ENCODE measurements around the gene TRPT1. TPM values are rescaled to one million over a fixed set of nuclear protein-coding genes. Genes with fewer than 3 reads are reported as not detected.
"Not testable (repeated sequence)": the region's sequence is repeated elsewhere in the genome, so short reads cannot be mapped to it uniquely, and the experiment has no call there.

Gene TRPT1
- polyA plus RNA-seq, 4 donors: 41.9 to 52.0 (median 44.9) TPM

DNA sequence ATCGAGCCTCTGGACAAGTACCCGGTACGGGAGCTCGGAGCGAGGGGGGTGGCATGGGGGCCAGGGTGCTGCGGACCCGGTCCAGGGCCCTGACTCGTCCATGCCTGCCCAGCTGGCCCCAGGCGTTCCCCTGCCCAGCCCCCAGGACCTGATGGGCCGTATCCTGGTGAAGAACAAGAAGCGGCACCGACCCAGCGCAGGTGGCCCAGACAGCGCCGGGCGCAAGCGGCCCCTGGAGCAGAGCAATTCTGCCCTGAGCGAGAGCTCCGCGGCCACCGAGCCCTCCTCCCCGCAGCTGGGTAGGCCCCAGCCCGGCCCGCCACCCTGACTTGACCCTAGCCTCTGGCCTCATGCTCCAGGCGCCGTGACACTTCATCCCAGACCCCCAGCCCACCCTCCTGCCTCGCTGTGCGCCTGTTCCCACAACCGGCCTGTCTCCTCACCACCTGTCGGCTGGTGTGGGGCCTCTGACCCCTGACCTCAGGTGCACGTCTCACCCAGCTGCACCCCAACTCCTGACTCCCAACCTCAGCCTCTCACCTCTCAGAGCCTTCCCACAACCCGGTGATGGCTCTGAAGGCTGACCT lies 33.1 kb upstream of the TRPT1 start:
- DNase-seq (ENCODE audit: low read depth in 4 of 4, low spot score in 3 of 4): no peak

DNA sequence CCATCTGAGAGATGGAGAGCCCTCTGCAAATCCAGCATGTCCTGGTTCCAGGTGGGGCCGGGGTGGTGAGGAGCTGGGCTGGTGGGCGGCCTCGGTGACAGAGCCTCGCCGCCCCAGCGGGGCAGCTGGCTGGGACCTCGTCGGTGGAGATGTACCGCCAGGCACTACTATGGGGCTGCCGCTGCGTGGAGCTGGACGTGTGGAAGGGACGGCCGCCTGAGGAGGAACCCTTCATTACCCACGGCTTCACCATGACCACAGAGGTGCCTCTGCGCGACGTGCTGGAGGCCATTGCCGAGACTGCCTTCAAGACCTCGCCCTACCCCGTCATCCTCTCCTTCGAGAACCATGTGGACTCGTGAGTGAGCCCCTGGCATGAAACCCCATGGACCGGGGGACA lies 32.4 kb upstream of the TRPT1 start:
- no peak for DNase-seq (ENCODE audit: low read depth in 4 of 4, low spot score in 3 of 4)

DNA sequence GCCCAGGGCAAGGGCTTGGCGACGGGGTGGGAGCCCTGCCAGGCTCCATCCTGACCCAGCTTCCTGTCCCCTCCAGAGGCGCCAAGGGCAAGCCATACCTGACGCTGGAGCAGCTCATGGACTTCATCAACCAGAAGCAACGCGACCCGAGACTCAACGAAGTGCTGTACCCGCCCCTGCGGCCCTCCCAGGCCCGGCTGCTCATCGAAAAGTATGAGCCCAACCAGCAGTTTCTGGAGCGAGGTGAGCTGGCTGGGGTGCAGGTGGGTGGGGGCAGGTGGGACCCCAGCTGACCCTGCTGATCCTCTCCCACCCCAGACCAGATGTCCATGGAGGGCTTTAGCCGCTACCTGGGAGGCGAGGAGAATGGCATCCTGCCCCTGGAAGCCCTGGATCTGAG lies 30.3 kb upstream of the TRPT1 start:
- DNase-seq (ENCODE audit: low read depth in 4 of 4, low spot score in 3 of 4): no peak

DNA sequence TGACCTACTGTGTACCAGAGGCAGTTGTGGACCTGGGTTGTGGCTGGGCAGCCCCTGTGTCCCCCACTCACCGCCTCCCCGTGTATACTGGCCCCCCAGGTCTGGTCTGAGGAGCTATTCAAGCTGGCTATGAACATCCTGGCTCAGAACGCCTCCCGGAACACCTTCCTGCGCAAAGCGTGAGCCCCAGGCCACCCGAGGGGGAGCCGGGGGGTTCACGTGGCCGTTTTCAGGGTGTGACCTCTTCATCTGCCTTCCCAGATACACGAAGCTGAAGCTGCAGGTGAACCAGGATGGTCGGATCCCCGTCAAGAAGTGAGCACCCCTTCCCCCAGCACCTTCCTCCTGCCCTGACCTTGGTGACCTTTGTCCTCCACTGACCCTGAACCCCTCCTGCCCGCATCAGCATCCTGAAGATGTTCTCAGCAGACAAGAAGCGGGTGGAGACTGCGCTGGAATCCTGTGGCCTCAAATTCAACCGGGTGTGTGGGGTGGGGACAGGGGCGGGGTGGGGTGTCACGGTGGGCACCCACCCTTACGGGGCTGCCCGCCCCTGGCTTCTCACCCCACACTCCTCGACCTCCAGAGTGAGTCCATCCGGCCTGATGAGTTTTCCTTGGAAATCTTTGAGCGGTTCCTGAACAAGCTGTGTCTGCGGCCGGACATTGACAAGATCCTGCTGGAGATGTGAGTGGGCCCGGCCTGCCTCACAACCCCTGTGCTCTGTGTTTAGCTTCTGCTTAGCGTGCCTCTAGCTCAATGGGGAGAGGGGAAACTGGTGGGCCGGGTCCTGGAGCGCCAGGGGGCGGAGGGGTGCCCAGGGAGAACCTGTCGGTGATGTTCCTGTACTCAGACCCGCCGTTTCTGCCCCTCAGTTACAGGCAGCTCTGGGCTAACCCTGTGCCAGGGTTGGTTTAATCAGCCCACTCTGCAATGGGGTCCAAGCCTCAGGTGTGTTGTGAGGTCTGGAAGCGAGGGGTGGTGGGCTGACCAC lies 29.4 kb upstream of the TRPT1 start:
- DNase-seq (ENCODE audit: low read depth in 4 of 4, low spot score in 3 of 4): no peak

DNA sequence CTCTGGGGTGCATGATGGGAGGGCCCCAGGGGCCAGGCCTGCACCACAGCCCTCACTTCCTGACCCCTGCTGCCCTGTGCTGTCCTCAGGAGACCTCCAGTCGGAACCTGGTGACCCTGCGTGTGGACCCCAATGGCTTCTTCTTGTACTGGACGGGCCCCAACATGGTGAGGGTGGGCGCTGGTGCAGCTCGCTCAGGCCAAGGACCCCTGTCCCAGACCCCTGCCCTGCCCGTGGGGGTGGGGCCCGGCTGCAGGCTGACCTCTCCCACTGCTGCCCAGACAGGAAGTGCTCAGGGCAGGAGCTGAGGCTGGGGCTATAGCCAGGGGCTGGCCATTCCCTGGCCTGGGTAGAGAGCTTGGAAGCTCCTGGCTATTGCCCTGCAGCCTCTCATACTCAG lies 28.3 kb upstream of the TRPT1 start:
- no peak for DNase-seq (ENCODE audit: low read depth in 4 of 4, low spot score in 3 of 4)

DNA sequence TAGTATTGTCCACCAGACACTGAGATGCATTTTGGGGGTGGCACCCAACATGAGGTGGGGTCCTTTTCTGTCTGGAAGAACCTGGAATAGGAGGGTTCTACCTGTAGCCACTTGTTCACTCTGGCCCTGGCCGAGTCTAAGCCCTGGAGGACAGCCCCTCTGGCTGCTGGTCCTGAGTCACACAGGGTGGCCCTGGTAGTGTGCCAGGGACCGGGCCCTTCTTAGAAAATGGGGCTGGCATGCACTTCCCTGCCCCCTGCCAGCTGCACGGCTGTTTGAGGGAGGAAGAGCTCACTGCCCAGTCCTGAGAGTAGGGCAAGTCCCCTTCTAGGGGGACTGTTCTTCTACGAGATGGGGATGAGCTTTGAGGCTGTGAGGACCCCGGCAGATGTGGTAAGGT lies 27.5 kb upstream of the TRPT1 start:
- no peak for DNase-seq (ENCODE audit: low read depth in 4 of 4, low spot score in 3 of 4)

DNA sequence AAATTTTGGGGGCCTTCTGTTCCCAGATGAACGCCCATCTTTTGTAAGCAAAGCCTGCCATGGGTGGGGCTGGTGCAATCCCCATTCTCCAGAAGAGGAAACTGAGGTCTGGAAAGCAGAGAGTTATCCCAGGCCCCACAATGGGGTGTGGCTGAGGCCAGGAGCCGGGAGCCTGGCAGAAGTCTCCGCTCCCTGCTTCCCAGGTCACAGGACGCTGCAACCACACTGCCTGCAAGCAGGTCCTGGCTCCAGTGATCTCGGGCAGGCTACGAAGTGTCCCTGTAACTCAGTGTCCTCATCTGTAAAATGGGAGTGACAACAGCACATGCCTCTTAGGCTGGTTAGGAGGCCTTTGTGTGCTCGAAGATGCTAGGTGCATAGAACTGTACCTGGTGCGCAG lies 27.1 kb upstream of the TRPT1 start:
- no peak for DNase-seq (ENCODE audit: low read depth in 4 of 4, low spot score in 3 of 4)

DNA sequence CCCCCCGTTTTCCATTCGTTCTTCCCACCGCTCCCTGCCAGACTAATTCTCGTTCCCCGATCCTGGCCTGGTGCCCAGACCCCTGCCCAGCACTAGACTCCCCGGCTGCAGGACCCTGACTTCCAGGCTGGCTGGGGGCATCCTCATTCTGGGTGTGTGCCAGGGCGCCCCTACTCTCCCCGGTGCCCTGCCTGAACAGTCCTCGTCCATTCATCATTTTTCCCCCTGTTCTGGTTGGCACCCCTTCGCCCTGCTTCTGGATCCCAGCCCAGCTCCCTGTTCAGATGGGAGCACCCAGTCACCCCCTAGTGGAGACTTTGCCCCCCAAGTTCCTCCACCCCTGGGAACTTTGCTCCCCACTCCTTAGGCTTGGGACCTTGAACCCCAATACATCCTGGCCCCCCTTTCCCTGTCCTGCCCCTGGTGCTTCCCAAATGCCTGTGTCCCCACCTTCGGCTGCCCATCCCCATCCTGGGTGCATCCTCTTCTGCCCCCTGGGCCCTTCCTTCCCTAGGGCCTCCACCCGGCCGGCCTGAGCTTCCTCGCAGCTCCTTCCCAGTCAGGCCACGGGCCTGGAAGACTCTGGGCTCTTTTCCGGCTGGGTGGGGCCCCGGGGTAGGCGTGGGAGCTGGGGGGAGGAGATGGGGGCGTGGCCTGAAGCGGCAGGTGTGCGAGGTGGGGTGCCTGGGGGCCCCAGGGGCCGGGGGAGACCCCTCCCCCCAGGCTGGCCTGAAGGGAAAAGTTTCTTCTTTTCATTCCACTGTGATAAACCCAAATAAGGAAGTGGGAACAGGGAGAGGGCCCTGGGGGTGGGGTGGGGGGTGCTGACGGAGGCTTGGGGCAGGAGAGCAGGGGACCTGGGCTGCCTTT lies 26.3 kb upstream of the TRPT1 start:
- no peak for DNase-seq (ENCODE audit: low read depth in 4 of 4, low spot score in 3 of 4)

DNA sequence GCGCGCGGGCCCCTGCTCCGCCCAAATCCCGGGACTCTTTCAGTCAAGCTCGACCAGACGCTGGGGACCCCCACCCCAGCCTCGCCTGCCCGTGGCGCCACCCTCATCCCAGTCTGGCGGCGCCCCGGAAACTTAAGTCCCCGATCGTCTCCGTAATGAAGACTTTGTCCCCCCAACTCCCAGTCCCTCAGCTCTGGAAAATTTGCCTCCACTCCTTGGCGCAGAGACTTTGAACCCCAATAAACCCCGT lies 25.7 kb upstream of the TRPT1 start:
- DNase-seq (ENCODE audit: low read depth in 4 of 4, low spot score in 3 of 4): no peak

DNA sequence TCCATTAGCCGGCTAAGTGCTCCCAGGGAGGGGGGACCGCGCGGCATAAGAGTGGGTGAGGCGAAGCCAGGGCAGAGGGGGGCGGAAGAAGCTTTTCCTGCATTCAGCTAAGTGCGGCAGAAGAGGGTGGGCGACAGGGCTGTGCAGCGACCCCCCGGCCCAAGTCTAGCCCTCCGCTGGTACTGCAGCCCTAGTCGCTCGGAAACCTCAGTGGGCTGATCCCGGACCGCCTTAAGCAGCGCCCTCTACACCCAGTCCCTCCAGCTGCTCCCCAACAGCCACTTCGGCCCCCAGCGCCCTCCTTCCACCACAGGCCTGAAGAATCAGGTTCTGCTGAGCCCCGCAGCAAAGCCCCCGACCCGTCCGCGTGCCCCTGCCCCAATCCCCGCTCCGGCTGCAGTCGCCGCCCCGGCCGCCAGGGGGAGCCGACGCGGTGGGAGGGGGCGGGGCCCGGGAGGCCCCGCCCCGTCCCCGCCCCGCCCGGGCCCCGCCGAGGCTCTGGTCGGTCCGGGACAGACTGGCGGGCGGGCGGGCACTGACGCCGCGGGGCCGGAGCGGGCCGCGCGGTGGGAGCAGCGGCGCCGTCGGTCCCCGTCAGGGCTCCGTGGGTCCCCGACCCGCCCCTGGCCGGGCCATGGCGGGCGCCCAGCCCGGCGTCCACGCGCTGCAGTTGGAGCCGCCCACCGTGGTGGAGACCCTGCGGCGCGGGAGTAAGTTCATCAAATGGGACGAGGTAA lies 25.2 kb upstream of the TRPT1 start, which contains the start of gene PLCB3:
TSS of gene PLCB3 (plus strand) at position 515 of the 737 bp plus-strand sequence. CDS start at position 635, 120 bp downstream.
- no peak for DNase-seq (ENCODE audit: low read depth in 4 of 4, low spot score in 3 of 4)

DNA sequence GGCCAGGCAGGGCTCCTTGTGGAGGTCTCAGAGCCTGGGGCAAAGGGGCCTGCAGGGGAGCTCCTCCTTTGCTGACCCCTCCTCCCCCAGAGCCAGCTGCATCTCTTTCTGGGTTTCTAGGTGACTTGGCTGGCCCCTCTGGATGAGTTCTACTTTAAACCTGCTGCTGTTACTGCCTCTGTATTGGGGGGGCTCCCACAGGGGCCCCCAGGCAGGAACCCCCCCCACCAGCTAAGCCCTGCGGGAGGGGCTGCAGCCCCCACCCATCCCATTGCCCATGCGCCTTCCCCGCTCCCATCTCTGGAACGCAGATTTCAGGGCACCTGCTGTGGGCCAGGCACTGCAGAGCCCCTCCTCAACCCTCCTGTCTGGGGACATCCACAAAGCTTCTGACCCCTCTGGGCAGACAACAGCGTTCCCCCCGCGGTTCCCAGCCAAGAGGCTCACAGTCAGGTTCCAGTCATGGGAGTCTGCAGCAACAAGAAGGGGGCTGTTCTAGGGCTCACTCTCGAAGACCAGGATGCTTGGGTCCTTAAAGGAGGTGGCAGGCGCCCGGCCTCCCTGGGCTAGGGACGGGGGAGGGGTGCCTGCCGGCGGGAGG lies 24.5 kb upstream of the TRPT1 start:
- no peak for DNase-seq (ENCODE audit: low read depth in 4 of 4, low spot score in 3 of 4)

DNA sequence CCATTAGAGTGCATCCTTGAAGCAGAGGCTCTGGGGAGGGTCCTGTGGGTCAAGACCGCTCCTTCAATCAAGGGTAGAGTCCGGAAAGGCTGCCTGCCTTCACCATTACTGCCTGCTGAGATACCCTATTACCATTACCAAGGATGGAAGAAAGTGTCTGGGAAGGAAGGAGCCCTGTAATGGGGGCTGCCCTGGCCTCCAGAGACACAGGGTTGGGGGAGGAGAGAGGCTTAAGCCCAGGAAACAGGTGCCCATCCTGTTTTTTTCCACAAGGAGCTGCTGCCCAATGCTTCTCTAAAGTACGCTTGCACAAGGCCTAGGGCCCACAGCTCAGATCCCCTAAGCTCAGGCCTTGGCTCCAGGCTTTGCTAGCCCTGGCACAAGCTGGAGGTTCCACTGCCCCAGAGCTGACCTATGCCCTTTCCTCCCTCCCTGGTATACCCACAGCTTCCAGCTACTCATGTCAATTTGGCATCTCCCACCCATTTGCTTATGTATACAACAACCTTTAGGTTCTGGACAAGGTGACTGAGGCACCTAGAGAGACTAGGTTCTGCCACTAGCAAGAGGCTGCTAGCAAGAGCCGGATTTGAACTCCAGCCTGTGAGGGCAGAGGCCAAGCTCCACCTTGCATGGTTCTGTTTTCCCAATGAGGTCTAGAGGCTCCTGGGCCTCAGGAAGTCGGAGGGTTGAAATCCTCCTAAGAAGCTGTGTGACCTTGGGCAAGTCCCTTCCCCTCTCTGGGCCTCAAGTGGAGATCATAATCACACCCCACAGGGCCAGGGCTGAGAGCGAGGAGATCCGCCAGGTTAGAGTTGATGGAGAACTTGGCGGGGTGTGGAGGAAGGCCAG lies 23.8 kb upstream of the TRPT1 start:
- DNase-seq (ENCODE audit: low read depth in 4 of 4, low spot score in 3 of 4): no peak

DNA sequence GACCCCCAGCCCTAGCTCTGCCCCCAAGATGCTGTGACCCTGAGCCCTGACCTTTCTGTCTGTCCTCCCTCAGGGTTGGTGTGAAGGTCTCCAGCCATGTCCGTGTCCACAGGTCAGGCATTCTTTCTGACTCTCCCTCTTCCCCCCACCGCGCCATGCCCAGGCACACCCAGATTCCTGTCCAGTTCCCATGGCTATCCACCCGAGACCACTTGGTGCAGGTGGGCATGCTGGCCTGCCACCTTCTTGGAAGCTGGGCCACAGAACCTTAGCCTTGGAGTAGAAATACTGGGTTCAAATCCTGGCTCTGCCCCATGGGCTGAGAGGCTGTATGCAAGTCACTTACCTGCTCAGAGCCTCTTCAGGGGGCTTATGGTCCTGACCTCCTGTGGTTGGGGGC lies 23.1 kb upstream of the TRPT1 start:
- no peak for DNase-seq (ENCODE audit: low read depth in 4 of 4, low spot score in 3 of 4)

DNA sequence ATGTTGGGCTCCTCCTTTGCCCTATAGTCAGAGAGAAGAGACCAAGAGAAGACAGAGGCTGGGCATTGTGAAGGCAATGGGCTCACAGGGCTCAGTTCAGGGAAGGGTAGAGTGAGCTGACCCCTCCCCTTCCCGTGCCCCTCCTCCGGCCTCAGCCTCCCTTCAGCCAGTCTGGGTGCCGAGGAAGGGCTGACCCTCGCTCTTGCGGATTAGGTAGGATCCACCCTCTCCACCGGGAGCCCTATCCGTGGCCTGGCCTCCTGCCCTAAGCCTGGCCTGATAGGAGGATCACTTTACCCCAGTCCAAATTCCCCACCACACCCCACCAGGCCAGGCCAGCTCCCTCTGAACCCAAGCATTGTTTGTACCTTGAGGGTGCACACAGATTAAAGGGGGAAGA lies 22.6 kb upstream of the TRPT1 start:
- DNase-seq (ENCODE audit: low read depth in 4 of 4, low spot score in 3 of 4): no peak

DNA sequence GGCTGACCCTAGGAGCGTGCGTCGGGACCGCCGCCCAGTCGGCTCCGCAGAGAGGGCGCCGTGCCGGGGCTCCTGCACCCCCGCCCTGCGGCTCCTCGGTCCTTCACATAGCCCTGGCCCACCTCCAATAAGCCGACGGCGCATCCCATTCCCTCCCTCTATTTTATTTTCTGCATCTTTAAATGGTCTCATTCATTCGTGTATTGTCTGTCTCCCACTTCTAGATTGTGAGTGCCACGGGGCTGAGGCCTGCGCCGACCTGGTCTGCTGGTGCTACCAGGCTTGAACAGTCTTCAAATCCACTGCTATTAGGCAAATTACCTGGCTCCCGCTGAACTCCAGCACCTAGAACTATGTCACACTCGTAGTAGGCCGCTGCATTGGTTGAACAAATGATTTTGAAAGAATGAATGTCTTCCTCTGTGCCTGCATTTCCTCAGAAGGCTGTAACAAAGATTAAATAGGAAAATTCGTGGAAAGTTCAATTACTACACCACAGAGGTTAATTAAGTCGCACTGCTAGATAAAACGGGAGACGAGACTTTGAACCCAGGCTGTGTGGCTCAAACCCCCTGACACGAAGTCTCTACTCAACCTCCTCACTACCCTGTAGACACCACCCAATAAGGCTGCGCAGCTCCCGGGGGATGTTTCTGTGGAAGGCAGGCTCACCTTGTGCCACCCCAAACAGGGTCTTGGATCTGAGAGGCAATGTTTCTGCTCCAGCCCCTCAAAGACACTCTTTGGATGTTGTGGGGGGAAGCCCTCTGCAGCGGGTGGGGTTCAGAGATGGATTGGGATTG lies 21.9 kb upstream of the TRPT1 start:
- DNase-seq (ENCODE audit: low read depth in 4 of 4, low spot score in 3 of 4): no peak

DNA sequence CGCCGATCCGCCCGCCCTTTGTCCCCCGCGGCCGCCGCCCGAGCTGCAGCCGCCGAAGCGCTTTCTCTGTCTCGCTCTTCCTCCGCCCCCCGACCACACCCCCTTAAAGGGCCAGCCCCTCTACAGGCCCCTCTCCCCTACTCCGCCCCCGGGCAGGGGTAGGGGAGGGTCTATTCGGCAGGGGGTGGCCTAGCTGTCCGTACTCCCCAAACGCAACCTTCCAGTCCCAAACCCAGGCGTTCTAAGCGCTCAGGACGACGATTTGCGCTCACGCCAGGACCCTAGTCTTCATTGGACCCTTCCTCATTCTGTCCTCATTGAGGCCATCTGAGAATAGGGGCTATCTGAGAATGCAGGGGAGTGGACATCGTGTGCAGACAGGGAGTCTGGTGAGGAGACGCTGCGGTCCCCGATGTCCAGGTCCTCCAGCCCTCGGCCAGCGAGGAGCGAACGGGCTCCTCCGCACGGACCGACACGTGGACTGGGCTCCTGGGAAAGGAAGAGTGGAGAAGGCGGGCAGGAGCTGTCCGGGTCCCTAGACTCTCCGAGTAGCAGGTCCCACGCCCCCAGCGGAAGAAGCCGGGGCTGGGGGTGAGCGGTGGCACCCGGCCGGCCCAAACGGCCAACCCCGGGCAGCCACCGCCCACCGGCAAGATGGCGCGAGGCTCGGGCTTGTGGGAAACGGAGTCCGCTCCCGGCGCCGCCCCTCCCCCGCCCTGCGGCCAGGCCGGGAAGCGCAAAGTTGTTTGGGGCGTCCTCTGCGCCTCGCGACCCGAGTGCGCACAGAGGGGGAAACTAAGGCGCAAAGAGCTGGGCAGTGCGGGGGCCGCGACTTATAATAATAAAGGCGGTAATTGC lies 21.1 kb upstream of the TRPT1 start, which contains the start of gene PPP1R14B:
TSS of gene PPP1R14B (minus strand) at position 73 of the 858 bp plus-strand sequence. CDS start 270 bp downstream, outside the sequence.
- no peak for DNase-seq (ENCODE audit: low read depth in 4 of 4, low spot score in 3 of 4)

DNA sequence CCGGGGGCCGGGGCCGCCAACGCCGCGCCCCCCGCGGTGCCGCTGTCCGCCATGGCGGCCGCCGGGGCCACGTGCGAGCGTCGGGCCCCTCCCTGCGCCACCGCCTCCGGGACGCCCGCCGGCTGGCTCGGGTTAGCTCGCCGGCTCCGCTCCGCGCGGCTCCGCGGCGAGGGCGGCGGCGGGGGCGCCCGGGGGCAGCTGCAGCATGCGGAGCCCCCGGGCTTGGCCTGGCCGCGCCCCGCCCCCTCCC lies 20.6 kb upstream of the TRPT1 start:
- not testable (repeated sequence) for DNase-seq (ENCODE audit: low read depth in 4 of 4, low spot score in 3 of 4)

All from right renal pelvis (tissue), 4 donors.